GM23338 (cell line): ENCODE data around the gene CDH4. TPM values are rescaled to one million over a fixed set of nuclear protein-coding genes. Genes with fewer than 3 reads are reported as not detected.

Source experiments
- ATAC-seq: fragments of 200-7000 bp; cut with Tn5 transposase; 3 replicates; pipeline ENCODE4 v1.9.1; 2020
- DNase-seq: peaks from one replicate; pipeline ENCODE4 v3.0.0-alpha.2; 2015; ENCODE audit warnings: low spot score
- H2AFZ ChIP-seq: fragments of 200-600 bp; sonication (generic); 2 replicates; pipeline ENCODE4 v1.8.0; 2016; ENCODE audit warnings: antibody characterized with exemption, mild to moderate bottlenecking, moderate library complexity
- H3F3A ChIP-seq: fragments of 200-600 bp; sonication (generic); replicated peaks from 2 replicates; pipeline ENCODE4 v1.8.0; 2017; ENCODE audit warnings: antibody characterized with exemption, mixed run types, low read depth
- H3K27ac ChIP-seq: fragments of 200-600 bp; sonication (generic); 2 replicates; pipeline ENCODE4 v1.6.1; 2016; ENCODE audit warnings: low read depth
- H3K27me3 ChIP-seq: fragments of 200-600 bp; sonication (generic); 2 replicates; pipeline ENCODE4 v1.8.0; 2016; ENCODE audit warnings: mild to moderate bottlenecking, mixed run types, moderate library complexity; ENCODE audit not compliant: insufficient read depth
- H3K36me3 ChIP-seq: fragments of 200-600 bp; sonication (generic); 2 replicates; pipeline ENCODE4 v1.8.0; 2016; ENCODE audit warnings: mild to moderate bottlenecking; ENCODE audit not compliant: insufficient read depth
- H3K4me1 ChIP-seq: fragments of 200-600 bp; sonication (generic); 2 replicates; pipeline ENCODE4 v1.8.0; 2016; ENCODE audit warnings: mild to moderate bottlenecking, moderate library complexity; ENCODE audit not compliant: insufficient read depth
- H3K4me2 ChIP-seq: fragments of 200-600 bp; sonication (generic); 2 replicates; pipeline ENCODE4 v1.7.1; 2017; ENCODE audit warnings: mixed run types
- H3K4me3 ChIP-seq: fragments of 200-600 bp; sonication (generic); 2 replicates; pipeline ENCODE4 v1.6.1; 2016; ENCODE audit warnings: mixed run types
- H3K79me2 ChIP-seq: fragments of 200-600 bp; sonication (generic); replicated peaks from 2 replicates; pipeline ENCODE4 v1.8.0; 2017; ENCODE audit warnings: mild to moderate bottlenecking; ENCODE audit not compliant: insufficient read depth
- H3K9me2 ChIP-seq: fragments of 200-600 bp; sonication (generic); 2 replicates; pipeline ENCODE4 v1.8.0; 2017; ENCODE audit not compliant: insufficient read depth
- H4K20me1 ChIP-seq: fragments of 200-600 bp; sonication (generic); replicated peaks from 2 replicates; pipeline ENCODE4 v1.8.0; 2017; ENCODE audit warnings: mild to moderate bottlenecking; ENCODE audit not compliant: insufficient read depth
- H3K27ac Mint-ChIP-seq: 2 replicates; pipeline ENCODE4 v1.8.0; 2020; ENCODE audit warnings: inconsistent platforms, mild to moderate bottlenecking, moderate library complexity, mixed read lengths
- H3K27me3 Mint-ChIP-seq: 3 replicates; pipeline ENCODE4 v1.8.0; 2022; ENCODE audit warnings: low read depth, mild to moderate bottlenecking, moderate library complexity, mixed read lengths, inconsistent platforms; ENCODE audit not compliant: insufficient read depth, poor library complexity
- H3K36me3 Mint-ChIP-seq: 3 replicates; pipeline ENCODE4 v1.8.0; 2021; ENCODE audit warnings: low read depth, mild to moderate bottlenecking, inconsistent platforms, moderate library complexity, mixed read lengths
- H3K4me1 Mint-ChIP-seq: 3 replicates; pipeline ENCODE4 v1.8.0; 2020; ENCODE audit warnings: mild to moderate bottlenecking, inconsistent platforms, mixed read lengths
- H3K4me3 Mint-ChIP-seq: 3 replicates; pipeline ENCODE4 v1.8.0; 2021; ENCODE audit warnings: moderate library complexity, mild to moderate bottlenecking, inconsistent platforms, mixed read lengths
- H3K9me3 Mint-ChIP-seq: 3 replicates; pipeline ENCODE4 v1.8.0; 2020; ENCODE audit warnings: moderate library complexity, mild to moderate bottlenecking, inconsistent platforms, mixed read lengths
- CREB1 ChIP-seq: fragments of 250-450 bp; sonication (Bioruptor Pico); IDR thresholded peaks from 2 replicates; pipeline ENCODE4 v1.5.0; 2020; ENCODE audit warnings: low read depth, mild to moderate bottlenecking, moderate library complexity
- CTCF ChIP-seq, 2 experiments: fragments of 200-600 bp in 1 of 2; sonication (generic) in 1 of 2; conservative IDR thresholded peaks; 2 replicates each; pipeline versions ENCODE4 v1.5.1 to v1.6.1; 2016 to 2017; ENCODE audit warnings: antibody characterized with exemption in 2 of 2, low read depth in 2 of 2, mild to moderate bottlenecking in 2 of 2, moderate library complexity in 1 of 2
- ETS1 ChIP-seq: IDR thresholded peaks from 2 replicates; pipeline ENCODE4 v1.6.1; 2016; ENCODE audit warnings: antibody characterized with exemption
- EZH2 ChIP-seq: fragments of 200-600 bp; sonication (generic); IDR thresholded peaks from one replicate; pipeline ENCODE4 v1.8.0; 2017; ENCODE audit warnings: antibody characterized with exemption, mild to moderate bottlenecking, low read depth; ENCODE audit not compliant: unreplicated experiment
- EZH2phosphoT487 ChIP-seq: fragments of 200-600 bp; sonication (generic); IDR thresholded peaks from one replicate; pipeline ENCODE4 v1.8.1; 2018; ENCODE audit warnings: antibody characterized with exemption; ENCODE audit not compliant: unreplicated experiment
- JUNB ChIP-seq: IDR thresholded peaks from one replicate; pipeline ENCODE4 v1.6.1; 2016; ENCODE audit warnings: antibody characterized with exemption; ENCODE audit not compliant: unreplicated experiment
- NANOG ChIP-seq: IDR thresholded peaks from 2 replicates; pipeline ENCODE4 v1.6.1; 2016; ENCODE audit warnings: antibody characterized with exemption, borderline replicate concordance
- POLR2AphosphoS5 ChIP-seq: IDR thresholded peaks from 2 replicates; pipeline ENCODE4 v1.6.1; 2016; ENCODE audit warnings: antibody characterized with exemption, low read depth
- REST ChIP-seq: IDR thresholded peaks from one replicate; pipeline ENCODE4 v1.6.1; 2018; ENCODE audit warnings: antibody characterized with exemption; ENCODE audit not compliant: unreplicated experiment
- ZNF114 ChIP-seq: fragments of 250-450 bp; sonication (Bioruptor Pico); IDR thresholded peaks from 2 replicates; pipeline ENCODE4 v1.5.0; 2020; ENCODE audit warnings: mild to moderate bottlenecking, moderate library complexity
- ZNF331 ChIP-seq: fragments of 250-450 bp; sonication (Bioruptor Pico); IDR thresholded peaks from 2 replicates; pipeline ENCODE4 v1.5.0; 2020; ENCODE audit warnings: low read depth, mild to moderate bottlenecking, moderate library complexity
- polyA plus RNA-seq: library from polyadenylated mRNA; unstranded; fragments of >200 nt; fragmentation: Nextera tagmentation; extraction: Ambion mirVana; gene quantifications from 2 replicates; pipeline ENCODE4 v1.2.1, GENCODE V29; 2016
- total RNA-seq: library from RNA; depleted of rRNA; stranded (reverse); fragments of >200 nt; shearing (Covaris generic); gene quantifications from 2 replicates; pipeline ENCODE4 v1.2.3, GENCODE V29; 2014

Gene CDH4
- total and polyA plus RNA-seq, 2 experiments from 2014 or later, result 1.2 to 4.2 TPM

GRCh38 chr20:61670274-61670673 lies 418.2 kb downstream of the CDH4 start:
- ATAC-seq, result no peak
- Histone ChIP-seq H3K9me2 (no peaks in the 10 kb centered on the region), H3K4me1 (no peaks in the 10 kb centered on the region), H3K79me2 (no peaks in the 10 kb centered on the region), H2AFZ (no peak overlapping the region), H4K20me1 (no peaks in the 10 kb centered on the region), H3F3A (no peaks in the 10 kb centered on the region), H3K4me3 (no peak overlapping the region), H3K27me3 (no peaks in the 10 kb centered on the region), H3K36me3 (no peaks in the 10 kb centered on the region), H3K4me2 (no peak overlapping the region), H3K27ac (no peak overlapping the region)
- Mint-ChIP-seq H3K9me3 (peaks cover 3% of the 10 kb centered on the region), H3K4me3 (no peak overlapping the region), H3K27ac (no peak overlapping the region), H3K36me3 (no peaks in the 10 kb centered on the region), H3K27me3 (peaks cover 17% of the 10 kb centered on the region), H3K4me1 (no peaks in the 10 kb centered on the region; the same call in 2 of the 3 replicates)
- TF ChIP-seq ETS1, result no peak
- no peak for DNase-seq

- H3K4me2 ChIP-seq, result no peak overlapping the region
- ATAC-seq (no peak), DNase-seq (no peak)
- no peaks in the 10 kb centered on the region for H3K79me2 ChIP-seq
- no peaks in the 10 kb centered on the region for H3K4me1 ChIP-seq
- no peak overlapping the region for H3K4me3 ChIP-seq
- no peak overlapping the region for H3K27ac ChIP-seq
- Mint-ChIP-seq H3K27me3 (peaks cover 15% of the 10 kb centered on the region), H3K4me3 (no peak overlapping the region), H3K27ac (no peak overlapping the region), H3K9me3 (peaks cover 3% of the 10 kb centered on the region), H3K36me3 (no peaks in the 10 kb centered on the region), H3K4me1 (peaks cover 6% of the 10 kb centered on the region)
- H3K9me2 ChIP-seq, result no peaks in the 10 kb centered on the region
- no peaks in the 10 kb centered on the region for H3K36me3 ChIP-seq
- H3F3A ChIP-seq, result no peaks in the 10 kb centered on the region
- H4K20me1 ChIP-seq, result no peaks in the 10 kb centered on the region
- no peaks in the 10 kb centered on the region for H3K27me3 ChIP-seq
- no peak overlapping the region for H2AFZ ChIP-seq
- TF ChIP-seq REST (no peak), CTCF (conservative IDR thresholded peaks at IDR 0.05; ENCODE audit: low read depth in 2 of 2) (no peak), EZH2 (no peak), ZNF114 (CRISPR knock-in tag) (no peak), POLR2AphosphoS5 (no peak), ETS1 (no peak), EZH2phosphoT487 (no peak), ZNF331 (CRISPR knock-in tag) (no peak), CREB1 (no peak), NANOG (no peak), JUNB (no peak)
Measured at GRCh38 chr20:61671559-61671958, 419.5 kb downstream of the CDH4 start.
